K562 (cell line): ENCODE results near the gene BAZ2A. TPM values are rescaled to one million over a fixed set of nuclear protein-coding genes. Genes with fewer than 3 reads are reported as not detected.

Experiments
- C11orf30 ChIP-seq: fragments of 450-650 bp; IDR thresholded peaks from 2 replicates; pipeline ENCODE4 v1.6.1; 2016; ENCODE audit warnings: low read depth, mild to moderate bottlenecking
- ETV6 ChIP-seq, 3 experiments: fragments of 150-350 bp in 1 of 3; sonication (generic) in 1 of 3; formaldehyde crosslinking in 1 of 3; IDR thresholded peaks; 2 replicates each; pipeline versions ENCODE4 v1.6.1 to v1.8.0; 2014 to 2022; ENCODE audit warnings: borderline replicate concordance in 2 of 3, low read depth in 2 of 3, antibody characterized with exemption in 1 of 3, low read length in 1 of 3, mild to moderate bottlenecking in 1 of 3, missing genetic modification reagents in 1 of 3
- HOMEZ ChIP-seq: fragments of 250-450 bp; sonication (Bioruptor Pico); IDR thresholded peaks from 2 replicates; pipeline ENCODE4 v1.4.0; 2020; ENCODE audit warnings: mild to moderate bottlenecking, moderate library complexity
- KAT2B ChIP-seq: IDR thresholded peaks from one replicate; pipeline ENCODE4 v1.6.1; 2012; ENCODE audit warnings: low read depth, mild to moderate bottlenecking, control low read depth, inconsistent platforms, low read length, moderate library complexity
- MXI1 ChIP-seq: IDR thresholded peaks from 2 replicates; pipeline ENCODE4 v1.6.1; 2011; ENCODE audit warnings: low read depth, mild to moderate bottlenecking, improper control_type of control experiment, low read length
- POLR2AphosphoS2 ChIP-seq: IDR thresholded peaks from 2 replicates; pipeline ENCODE4 v1.6.1; 2012; ENCODE audit warnings: low read length, improper control_type of control experiment
- RBM22 ChIP-seq: fragments of 200-400 bp; formaldehyde crosslinking; IDR thresholded peaks from 2 replicates; pipeline ENCODE4 v1.6.1; 2018; ENCODE audit warnings: low read length, low read depth; ENCODE audit not compliant: poor library complexity, severe bottlenecking
- TCF3 ChIP-seq: sonication (generic); formaldehyde crosslinking; IDR thresholded peaks from 2 replicates; pipeline ENCODE4 v1.4.0; 2020; ENCODE audit warnings: mild to moderate bottlenecking, missing genetic modification reagents
- TCF7 ChIP-seq: sonication (generic); IDR thresholded peaks from 2 replicates; pipeline ENCODE4 v1.6.1; 2016; ENCODE audit warnings: antibody characterized with exemption, borderline replicate concordance
- ZC3H4 ChIP-seq: sonication (generic); formaldehyde crosslinking; IDR thresholded peaks from 2 replicates; pipeline ENCODE4 v1.9.0; 2021; ENCODE audit warnings: missing genetic modification reagents, borderline replicate concordance
- ZNF133 ChIP-seq: fragments of 250-450 bp; sonication (Bioruptor Pico); IDR thresholded peaks from 2 replicates; pipeline ENCODE4 v1.4.0; 2020; ENCODE audit warnings: mild to moderate bottlenecking
- ZNF143 ChIP-seq: sonication (generic); formaldehyde crosslinking; IDR thresholded peaks from 2 replicates; pipeline ENCODE4 v1.9.0; 2022; ENCODE audit warnings: mild to moderate bottlenecking, missing genetic modification reagents
- ZNF316 ChIP-seq: fragments of 450-650 bp; IDR thresholded peaks from 2 replicates; pipeline ENCODE4 v1.6.1; 2016
- polyA plus RNA-seq, 8 experiments: library from polyadenylated mRNA; depleted of rRNA in 4 of 8; stranded (reverse) in 5 of 8; unstranded in 3 of 8; fragments of >200 nt; fragmentation: Nextera tagmentation in 2 of 8; fragmentation: Illumina TruSeq in 1 of 8; extraction: Ambion mirVana in 2 of 8; extraction: Trizol in 1 of 8; gene quantifications; 2 replicates each; pipeline versions ENCODE4 v1.2.1 to v1.2.3, GENCODE V29; 2011 to 2014; ENCODE audit warnings: inconsistent platforms in 1 of 8, missing spikeins in 1 of 8
- total RNA-seq, 7 experiments: library from RNA; depleted of rRNA in 6 of 7; stranded (reverse); fragments of >200 nt in 6 of 7; fragmentation: Illumina TruSeq in 2 of 7; extraction: Trizol in 2 of 7; gene quantifications; 2 replicates each; pipeline versions ENCODE4 v1.2.1 to v1.2.3, GENCODE V29; 2011 to 2021; ENCODE audit warnings: low replicate concordance in 1 of 7
- TF ChIP-seq, protein P1 (sequence below): fragments of 250-450 bp; sonication (Bioruptor Pico); IDR thresholded peaks from 2 replicates; pipeline ENCODE4 v1.4.0; 2020
- TF ChIP-seq, protein P2 (sequence below): sonication (generic); formaldehyde crosslinking; IDR thresholded peaks from 2 replicates; pipeline ENCODE4 v1.8.0; 2022; ENCODE audit warnings: mild to moderate bottlenecking, missing genetic modification reagents

The BAZ2A gene
- total and polyA plus RNA-seq, 9 of the 15 experiments (the other 6 are each of a cell fraction or from before 2014, with no cell fraction given), result 4.5 to 86.4 (median 26.2) TPM

DNA sequence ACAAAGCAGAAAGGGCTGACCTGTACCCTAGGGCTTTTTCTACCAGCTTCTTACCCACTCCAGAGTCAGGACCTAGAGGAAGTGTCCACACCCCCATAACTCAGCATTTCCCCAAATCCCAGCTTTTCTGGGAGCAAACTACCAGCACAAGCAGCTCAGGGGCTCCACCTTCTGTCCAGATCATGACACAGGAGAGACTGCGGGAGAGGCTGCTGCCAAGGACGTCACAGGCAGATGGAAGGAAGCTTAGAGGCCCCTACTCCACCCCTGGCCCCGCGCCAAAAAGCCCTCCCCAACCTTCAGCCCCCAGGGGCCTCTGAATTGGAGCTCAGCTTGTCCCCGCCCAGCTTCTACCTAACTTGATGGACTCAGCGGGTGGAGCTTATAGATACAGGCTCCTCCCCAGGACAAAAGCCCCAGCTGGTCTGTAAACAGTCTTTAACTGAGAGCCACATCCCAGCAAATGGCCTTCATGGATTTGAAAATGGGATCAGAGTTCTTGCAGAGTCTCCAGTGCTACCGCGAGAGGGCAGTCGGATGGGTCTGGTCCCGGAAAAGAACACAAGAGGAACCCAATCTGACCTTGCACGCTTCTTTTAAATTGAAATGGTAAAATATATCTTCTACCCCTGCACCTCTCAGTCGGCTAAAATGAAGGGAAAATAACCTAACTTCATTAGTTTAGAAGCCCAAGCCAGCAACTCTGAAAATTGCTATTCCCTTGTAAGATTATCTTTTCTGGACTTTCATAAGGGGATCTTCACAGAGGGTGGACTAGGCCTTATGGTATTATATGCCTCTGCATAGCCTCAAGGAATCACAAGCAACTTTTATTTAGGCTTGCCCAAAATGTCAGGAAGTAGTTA, 6.8 kb upstream of the BAZ2A start (continued):
- no peak; a peak in 1 of 4 replicates for TF ChIP-seq ETV6 (IDR thresholded peaks at IDR 0.05; ENCODE audit: borderline replicate concordance in 1 of 2, low read depth in 2 of 2, low read length in 1 of 2)
- TF ChIP-seq ETV6 (CRISPR knock-in tag; IDR thresholded peaks at IDR 0.05; ENCODE audit: borderline replicate concordance), result no peak
- TF ChIP-seq POLR2AphosphoS2, result peak; percentile 99
- no peak for TF ChIP-seq ZNF133 (CRISPR knock-in tag)
- TF ChIP-seq ZNF143 (CRISPR knock-in tag), result no peak
- TF ChIP-seq MXI1, result no peak
- 0 out of 2 replicates have a peak, but pooled peaks have one; percentile 11 for TF ChIP-seq TCF3
- TF ChIP-seq, protein P1, sequence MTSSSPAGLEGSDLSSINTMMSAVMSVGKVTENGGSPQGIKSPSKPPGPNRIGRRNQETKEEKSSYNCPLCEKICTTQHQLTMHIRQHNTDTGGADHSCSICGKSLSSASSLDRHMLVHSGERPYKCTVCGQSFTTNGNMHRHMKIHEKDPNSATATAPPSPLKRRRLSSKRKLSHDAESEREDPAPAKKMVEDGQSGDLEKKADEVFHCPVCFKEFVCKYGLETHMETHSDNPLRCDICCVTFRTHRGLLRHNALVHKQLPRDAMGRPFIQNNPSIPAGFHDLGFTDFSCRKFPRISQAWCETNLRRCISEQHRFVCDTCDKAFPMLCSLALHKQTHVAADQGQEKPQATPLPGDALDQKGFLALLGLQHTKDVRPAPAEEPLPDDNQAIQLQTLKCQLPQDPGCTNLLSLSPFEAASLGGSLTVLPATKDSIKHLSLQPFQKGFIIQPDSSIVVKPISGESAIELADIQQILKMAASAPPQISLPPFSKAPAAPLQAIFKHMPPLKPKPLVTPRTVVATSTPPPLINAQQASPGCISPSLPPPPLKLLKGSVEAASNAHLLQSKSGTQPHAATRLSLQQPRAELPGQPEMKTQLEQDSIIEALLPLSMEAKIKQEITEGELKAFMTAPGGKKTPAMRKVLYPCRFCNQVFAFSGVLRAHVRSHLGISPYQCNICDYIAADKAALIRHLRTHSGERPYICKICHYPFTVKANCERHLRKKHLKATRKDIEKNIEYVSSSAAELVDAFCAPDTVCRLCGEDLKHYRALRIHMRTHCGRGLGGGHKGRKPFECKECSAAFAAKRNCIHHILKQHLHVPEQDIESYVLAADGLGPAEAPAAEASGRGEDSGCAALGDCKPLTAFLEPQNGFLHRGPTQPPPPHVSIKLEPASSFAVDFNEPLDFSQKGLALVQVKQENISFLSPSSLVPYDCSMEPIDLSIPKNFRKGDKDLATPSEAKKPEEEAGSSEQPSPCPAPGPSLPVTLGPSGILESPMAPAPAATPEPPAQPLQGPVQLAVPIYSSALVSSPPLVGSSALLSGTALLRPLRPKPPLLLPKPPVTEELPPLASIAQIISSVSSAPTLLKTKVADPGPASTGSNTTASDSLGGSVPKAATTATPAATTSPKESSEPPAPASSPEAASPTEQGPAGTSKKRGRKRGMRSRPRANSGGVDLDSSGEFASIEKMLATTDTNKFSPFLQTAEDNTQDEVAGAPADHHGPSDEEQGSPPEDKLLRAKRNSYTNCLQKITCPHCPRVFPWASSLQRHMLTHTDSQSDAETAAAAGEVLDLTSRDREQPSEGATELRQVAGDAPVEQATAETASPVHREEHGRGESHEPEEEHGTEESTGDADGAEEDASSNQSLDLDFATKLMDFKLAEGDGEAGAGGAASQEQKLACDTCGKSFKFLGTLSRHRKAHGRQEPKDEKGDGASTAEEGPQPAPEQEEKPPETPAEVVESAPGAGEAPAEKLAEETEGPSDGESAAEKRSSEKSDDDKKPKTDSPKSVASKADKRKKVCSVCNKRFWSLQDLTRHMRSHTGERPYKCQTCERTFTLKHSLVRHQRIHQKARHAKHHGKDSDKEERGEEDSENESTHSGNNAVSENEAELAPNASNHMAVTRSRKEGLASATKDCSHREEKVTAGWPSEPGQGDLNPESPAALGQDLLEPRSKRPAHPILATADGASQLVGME (CRISPR knock-in tag), result peak; percentile 44; the same call in 1 of the 2 replicates
- TF ChIP-seq HOMEZ, result no peak
- TF ChIP-seq C11orf30, result no peak
- TF ChIP-seq ZC3H4, result no peak
- no peak for TF ChIP-seq RBM22
- no peak for TF ChIP-seq TCF7
- no peak for TF ChIP-seq ZNF316
- TF ChIP-seq, protein P2, sequence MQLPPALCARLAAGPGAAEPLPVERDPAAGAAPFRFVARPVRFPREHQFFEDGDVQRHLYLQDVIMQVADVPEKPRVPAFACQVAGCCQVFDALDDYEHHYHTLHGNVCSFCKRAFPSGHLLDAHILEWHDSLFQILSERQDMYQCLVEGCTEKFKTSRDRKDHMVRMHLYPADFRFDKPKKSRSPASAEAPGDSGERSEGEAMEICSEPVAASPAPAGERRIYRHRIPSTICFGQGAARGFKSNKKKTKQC (CRISPR knock-in tag), result no peak
- TF ChIP-seq KAT2B, result no peak
